SU-DHL-6 (cell line): ENCODE results near the gene VSTM1.

Experiments
- H2AFZ ChIP-seq: fragments of 200-600 bp; sonication (generic); 2 replicates; pipeline ENCODE4 v1.6.1; 2014; ENCODE audit warnings: low read depth, mild to moderate bottlenecking, moderate library complexity, mixed read lengths, antibody characterized with exemption, low read length; ENCODE audit not compliant: severe bottlenecking
- H3F3A ChIP-seq: fragments of 200-600 bp; shearing (Covaris generic); 2 replicates; pipeline ENCODE4 v1.6.0; 2016; ENCODE audit warnings: antibody characterized with exemption, mild to moderate bottlenecking; ENCODE audit not compliant: insufficient read depth
- H3K27ac ChIP-seq: fragments of 200-600 bp; sonication (generic); 2 replicates; pipeline ENCODE4 v1.5.1; 2016; ENCODE audit warnings: low read depth, mild to moderate bottlenecking, low read length, moderate library complexity, mixed read lengths
- H3K27me3 ChIP-seq: fragments of 200-600 bp; sonication (generic), shearing (Covaris generic); 2 replicates; pipeline ENCODE4 v1.6.0; 2014; ENCODE audit warnings: mild to moderate bottlenecking, low read length
- H3K36me3 ChIP-seq: fragments of 200-600 bp; sonication (generic); 2 replicates; pipeline ENCODE4 v1.6.1; 2014; ENCODE audit warnings: mild to moderate bottlenecking, low read length, mixed read lengths
- H3K4me2 ChIP-seq: fragments of 300-600, 200-600 bp; shearing (Covaris generic), sonication (generic); 2 replicates; pipeline ENCODE4 v1.6.0; 2014; ENCODE audit warnings: low read length, low read depth, mild to moderate bottlenecking; ENCODE audit not compliant: poor library complexity, severe bottlenecking
- H3K4me3 ChIP-seq: fragments of 200-600 bp; sonication (generic); 2 replicates; pipeline ENCODE4 v1.5.1; 2014; ENCODE audit warnings: antibody characterized with exemption, low read length, mild to moderate bottlenecking, mixed read lengths; ENCODE audit not compliant: insufficient read depth, poor library complexity, severe bottlenecking
- H3K79me2 ChIP-seq: fragments of 200-600 bp; sonication (generic); 2 replicates; pipeline ENCODE4 v1.6.1; 2014; ENCODE audit warnings: mild to moderate bottlenecking, low read length, moderate library complexity; ENCODE audit not compliant: insufficient read depth
- H3K9ac ChIP-seq: fragments of 200-600 bp; sonication (generic); 2 replicates; pipeline ENCODE4 v1.7.0; 2014; ENCODE audit warnings: mild to moderate bottlenecking, low read length
- H3K9me2 ChIP-seq: fragments of 200-600 bp; sonication (generic); replicated peaks from 2 replicates; pipeline ENCODE4 v1.6.1; 2014; ENCODE audit warnings: low read length; ENCODE audit not compliant: insufficient read depth
- H3K9me3 ChIP-seq: fragments of 200-600 bp; sonication (generic); 2 replicates; pipeline ENCODE4 v1.6.1; 2014; ENCODE audit warnings: low read length, mixed read lengths; ENCODE audit not compliant: insufficient read depth
- H4K20me1 ChIP-seq: fragments of 200-600 bp; sonication (generic); 2 replicates; pipeline ENCODE4 v1.6.1; 2014; ENCODE audit warnings: low read depth, mild to moderate bottlenecking, antibody characterized with exemption, low read length, moderate library complexity, mixed read lengths
- CTCF ChIP-seq: fragments of 200-600 bp; sonication (generic); IDR thresholded peaks from one replicate; pipeline ENCODE4 v1.5.1; 2017; ENCODE audit warnings: antibody characterized with exemption, mild to moderate bottlenecking, low read length, moderate library complexity; ENCODE audit not compliant: insufficient read depth, poor library complexity, severe bottlenecking
- EZH2phosphoT487 ChIP-seq: fragments of 200-600 bp; sonication (generic), shearing (Covaris generic); conservative IDR thresholded peaks from 2 replicates; pipeline ENCODE4 v1.6.1; 2018; ENCODE audit warnings: mild to moderate bottlenecking, antibody characterized with exemption, low read length, moderate library complexity, mixed read lengths

VSTM1 gene

GRCh38 chr19:54062643-54063042 lies 1.1 kb downstream of the VSTM1 start:
- no peak overlapping the region for H3K4me2 ChIP-seq
- H2AFZ ChIP-seq, result no peak overlapping the region
- H4K20me1 ChIP-seq, result no peaks in the 10 kb centered on the region
- no peaks in the 10 kb centered on the region for H3K79me2 ChIP-seq
- no peaks in the 10 kb centered on the region for H3K36me3 ChIP-seq
- no peaks in the 10 kb centered on the region for H3K27me3 ChIP-seq
- H3F3A ChIP-seq, result no peaks in the 10 kb centered on the region
- no peak overlapping the region for H3K9ac ChIP-seq
- TF ChIP-seq CTCF (no peak), EZH2phosphoT487 (no peak)
- H3K27ac ChIP-seq, result no peak overlapping the region
- no peak overlapping the region for H3K4me3 ChIP-seq
- H3K9me2 ChIP-seq, result no peaks in the 10 kb centered on the region
- H3K9me3 ChIP-seq, result no peaks in the 10 kb centered on the region

DNA sequence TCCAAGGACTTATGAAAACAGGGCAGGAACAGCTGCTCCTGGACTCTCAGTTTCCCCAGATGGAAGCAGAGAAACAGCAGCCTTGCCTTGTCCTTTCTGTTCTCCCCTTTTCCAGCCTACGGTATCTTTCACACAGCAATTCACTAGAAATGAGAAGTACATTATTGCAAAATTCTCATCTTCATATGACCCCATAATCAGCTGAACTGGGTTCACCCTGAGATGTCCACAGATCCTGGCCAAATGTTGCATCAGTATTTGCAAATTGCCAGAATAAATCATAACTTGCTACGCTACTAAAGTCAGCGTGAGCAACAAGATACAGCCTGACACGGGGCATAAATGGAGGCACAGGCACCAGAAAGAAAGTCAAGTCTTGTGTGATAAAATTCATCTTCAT lies 16.1 kb downstream of the VSTM1 start:
- H3K36me3 ChIP-seq, result no peaks in the 10 kb centered on the region
- H3K27ac ChIP-seq, result no peak overlapping the region
- H4K20me1 ChIP-seq, result no peaks in the 10 kb centered on the region
- H3K9me3 ChIP-seq, result no peaks in the 10 kb centered on the region
- no peaks in the 10 kb centered on the region for H3K79me2 ChIP-seq
- no peak for TF ChIP-seq EZH2phosphoT487
- no peaks in the 10 kb centered on the region for H3K27me3 ChIP-seq
- H3K4me2 ChIP-seq, result no peak overlapping the region
- H3F3A ChIP-seq, result no peaks in the 10 kb centered on the region
- H2AFZ ChIP-seq, result no peak overlapping the region
- no peak overlapping the region for H3K4me3 ChIP-seq
- no peak overlapping the region for H3K9ac ChIP-seq
- no peaks in the 10 kb centered on the region for H3K9me2 ChIP-seq

DNA sequence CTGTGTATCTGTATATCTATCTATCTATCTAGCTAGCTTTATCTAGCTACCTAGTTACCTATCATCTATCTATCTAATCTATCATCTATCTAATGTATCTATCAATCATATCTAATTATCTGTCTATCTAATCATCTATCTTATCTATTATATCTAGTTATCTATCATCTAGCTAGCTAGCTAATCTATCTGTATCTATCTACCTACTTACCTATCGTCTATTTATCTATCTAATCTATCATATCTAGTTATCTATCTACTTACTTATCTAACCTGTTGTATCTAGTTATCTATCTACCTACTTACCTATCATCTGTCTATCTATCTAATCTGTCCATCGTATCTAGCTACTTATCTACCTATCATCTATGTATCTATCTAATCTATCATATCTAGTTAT lies 17.9 kb downstream of the VSTM1 start:
- Histone ChIP-seq H3K9me3 (no peaks in the 10 kb centered on the region), H3F3A (no peaks in the 10 kb centered on the region), H3K79me2 (no peaks in the 10 kb centered on the region), H3K36me3 (no peaks in the 10 kb centered on the region), H3K4me3 (no peak overlapping the region), H3K9me2 (no peaks in the 10 kb centered on the region), H4K20me1 (no peaks in the 10 kb centered on the region), H2AFZ (no peak overlapping the region), H3K27ac (no peak overlapping the region), H3K27me3 (no peaks in the 10 kb centered on the region), H3K9ac (no peak overlapping the region), H3K4me2 (no peak overlapping the region)
- no peak for TF ChIP-seq EZH2phosphoT487
- TF ChIP-seq CTCF, result no peak

DNA sequence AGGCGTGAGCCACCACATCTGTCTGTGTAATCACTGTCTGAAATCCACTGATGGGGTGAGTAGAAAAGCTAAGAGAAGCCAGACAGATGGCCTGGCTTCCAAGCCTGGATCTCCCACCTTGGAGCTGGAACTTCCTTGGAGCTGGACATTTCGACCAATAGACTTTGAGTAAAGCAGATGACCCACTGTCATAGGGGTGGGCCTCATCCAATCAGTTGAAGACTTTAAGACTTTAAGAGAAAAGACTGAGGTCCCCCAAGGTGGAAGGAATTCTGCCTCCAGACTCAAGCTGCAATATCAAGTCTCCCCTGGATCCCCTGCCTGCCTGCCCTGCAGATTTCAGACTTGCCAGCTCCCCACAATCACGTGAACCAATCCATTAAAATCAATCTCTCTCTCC lies 20.7 kb downstream of the VSTM1 start:
- Histone ChIP-seq H3K4me3 (no peak overlapping the region), H3K27me3 (no peaks in the 10 kb centered on the region), H2AFZ (no peak overlapping the region), H3K9me3 (no peaks in the 10 kb centered on the region), H3K9ac (no peak overlapping the region), H3F3A (no peaks in the 10 kb centered on the region), H3K79me2 (no peaks in the 10 kb centered on the region), H3K27ac (no peak overlapping the region), H3K36me3 (no peaks in the 10 kb centered on the region), H4K20me1 (no peaks in the 10 kb centered on the region), H3K9me2 (no peaks in the 10 kb centered on the region), H3K4me2 (no peak overlapping the region)
- TF ChIP-seq EZH2phosphoT487, result no peak
- TF ChIP-seq CTCF, result no peak
